Measurements from ENCODE around the gene IRAK4.
"Not testable (repeated sequence)": the region's sequence is repeated elsewhere in the genome, so short reads cannot be mapped to it uniquely, and the experiment has no call there.

IRAK4 gene

DNA sequence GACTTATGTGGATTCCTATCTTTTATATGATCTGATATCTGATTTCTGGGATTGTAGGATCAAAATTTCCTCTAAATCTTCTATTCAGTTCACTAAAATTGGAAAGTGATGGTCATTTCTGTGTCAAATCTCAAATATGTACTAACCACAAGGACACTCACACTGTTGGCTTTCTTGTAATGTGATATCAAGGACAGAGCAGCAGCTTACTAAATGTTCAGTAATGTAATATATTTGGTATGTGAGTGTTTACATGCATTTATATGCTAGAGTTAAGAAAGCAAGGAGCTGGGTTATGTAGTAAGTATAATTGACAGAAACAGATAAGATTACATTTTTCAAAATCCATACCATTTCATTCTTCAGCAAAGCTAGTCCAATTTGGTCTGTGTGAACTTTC is 16.6 kb upstream of the IRAK4 start:
- no peak overlapping the region for H3K4me3 ChIP-seq (ENCODE audit: extremely low read depth, insufficient read depth, low read length, poor library complexity, severe bottlenecking)
- peaks cover 8% of the 10 kb centered on the region for H3K36me3 ChIP-seq (ENCODE audit: control insufficient read depth, insufficient read depth, low read length)
- no peak overlapping the region for H3K27ac ChIP-seq (ENCODE audit: low read depth, low read length, severe bottlenecking)
- H3K4me1 ChIP-seq (ENCODE audit: control insufficient read depth, insufficient read depth, low read length, poor library complexity, severe bottlenecking), result no peaks in the 10 kb centered on the region
- no peaks in the 10 kb centered on the region for H3K9me3 ChIP-seq (ENCODE audit: control insufficient read depth, low read length)

- H3K4me1 ChIP-seq (ENCODE audit: control insufficient read depth, insufficient read depth, low read length, poor library complexity, severe bottlenecking), result no peaks in the 10 kb centered on the region
- peaks cover 8% of the 10 kb centered on the region for H3K36me3 ChIP-seq (ENCODE audit: control insufficient read depth, insufficient read depth, low read length)
These were observed 13.9 kb upstream of the IRAK4 start for GRCh38 chr12:43744826-43745225.

GRCh38 chr12:43749016-43749415 is 9.7 kb upstream of the IRAK4 start:
- H3K9me3 ChIP-seq (ENCODE audit: control insufficient read depth, low read length), result no peaks in the 10 kb centered on the region
- 89 to 93% methylated on average over 4 to 5 of the region's 5 CpGs for WGBS, 2 experiments (ENCODE audit: insufficient coverage in 2 of 2)
- no peak overlapping the region for H3K27ac ChIP-seq (ENCODE audit: low read depth, low read length, severe bottlenecking)
- H3K4me1 ChIP-seq (ENCODE audit: control insufficient read depth, insufficient read depth, low read length, poor library complexity, severe bottlenecking), result no peaks in the 10 kb centered on the region
- H3K4me3 ChIP-seq (ENCODE audit: extremely low read depth, insufficient read depth, low read length, poor library complexity, severe bottlenecking), result no peak overlapping the region
- H3K36me3 ChIP-seq (ENCODE audit: control insufficient read depth, insufficient read depth, low read length), result peaks cover 7% of the 10 kb centered on the region

More at GRCh38 chr12:43744826-43745225, 13.9 kb upstream of the IRAK4 start:
- H3K4me3 ChIP-seq (ENCODE audit: extremely low read depth, insufficient read depth, low read length, poor library complexity, severe bottlenecking), result no peak overlapping the region
- no peaks in the 10 kb centered on the region for H3K9me3 ChIP-seq (ENCODE audit: control insufficient read depth, low read length)
- no peak overlapping the region for H3K27ac ChIP-seq (ENCODE audit: low read depth, low read length, severe bottlenecking)

DNA sequence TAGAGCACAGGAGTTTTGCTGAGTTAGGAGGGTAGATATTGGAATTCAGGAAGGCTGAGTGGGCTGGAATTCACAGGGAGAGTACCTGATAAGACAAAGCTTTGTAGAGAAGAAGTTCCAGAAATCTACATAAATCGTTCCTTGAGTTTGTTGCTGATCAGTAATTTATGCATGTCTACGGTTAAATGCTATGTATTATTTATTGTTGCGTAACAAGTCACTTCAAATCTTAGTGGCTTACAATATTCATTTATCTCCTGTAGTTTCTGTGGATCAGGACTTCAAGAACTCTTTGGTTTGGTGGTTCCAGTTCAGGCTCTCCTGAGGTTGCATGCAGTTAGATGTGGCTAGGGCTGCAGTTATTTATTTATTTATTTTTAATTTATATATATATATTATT is 7.9 kb upstream of the IRAK4 start:
- H3K4me3 ChIP-seq (ENCODE audit: extremely low read depth, insufficient read depth, low read length, poor library complexity, severe bottlenecking), result no peak overlapping the region
- H3K4me1 ChIP-seq (ENCODE audit: control insufficient read depth, insufficient read depth, low read length, poor library complexity, severe bottlenecking), result no peaks in the 10 kb centered on the region
- H3K27ac ChIP-seq (ENCODE audit: low read depth, low read length, severe bottlenecking), result no peak overlapping the region
- WGBS, 2 experiments (ENCODE audit: insufficient coverage in 2 of 2), result no CpG with 5 or more reads among the region's 3 CpGs
- H3K9me3 ChIP-seq (ENCODE audit: control insufficient read depth, low read length), result no peaks in the 10 kb centered on the region
- peaks cover 7% of the 10 kb centered on the region for H3K36me3 ChIP-seq (ENCODE audit: control insufficient read depth, insufficient read depth, low read length)

DNA sequence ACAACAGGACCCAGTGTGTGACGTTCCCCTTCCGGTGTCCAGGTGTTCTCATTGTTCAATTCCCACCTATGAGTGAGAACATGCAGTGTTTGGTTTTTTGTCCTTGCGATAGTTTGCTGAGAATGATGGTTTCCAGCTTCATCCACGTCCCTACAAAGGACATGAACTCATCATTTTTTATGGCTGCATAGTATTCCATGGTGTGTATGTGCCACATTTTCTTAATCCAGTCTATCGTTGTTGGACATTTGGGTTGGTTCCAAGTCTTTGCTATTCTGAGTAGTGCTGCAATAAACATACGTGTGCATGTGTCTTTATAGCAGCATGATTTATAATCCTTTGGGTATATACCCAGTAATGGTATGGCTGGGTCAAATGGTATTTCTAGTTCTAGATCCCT is 7.4 kb upstream of the IRAK4 start:
- not testable (repeated sequence) for H3K36me3 ChIP-seq (ENCODE audit: control insufficient read depth, insufficient read depth, low read length); H3K9me3 ChIP-seq (ENCODE audit: control insufficient read depth, low read length); H3K4me1 ChIP-seq (ENCODE audit: control insufficient read depth, insufficient read depth, low read length, poor library complexity, severe bottlenecking); H3K4me3 ChIP-seq (ENCODE audit: extremely low read depth, insufficient read depth, low read length, poor library complexity, severe bottlenecking); H3K27ac ChIP-seq (ENCODE audit: low read depth, low read length, severe bottlenecking)
- no CpG with 5 or more reads among the region's 6 CpGs for WGBS, 2 experiments (ENCODE audit: insufficient coverage in 2 of 2)

DNA sequence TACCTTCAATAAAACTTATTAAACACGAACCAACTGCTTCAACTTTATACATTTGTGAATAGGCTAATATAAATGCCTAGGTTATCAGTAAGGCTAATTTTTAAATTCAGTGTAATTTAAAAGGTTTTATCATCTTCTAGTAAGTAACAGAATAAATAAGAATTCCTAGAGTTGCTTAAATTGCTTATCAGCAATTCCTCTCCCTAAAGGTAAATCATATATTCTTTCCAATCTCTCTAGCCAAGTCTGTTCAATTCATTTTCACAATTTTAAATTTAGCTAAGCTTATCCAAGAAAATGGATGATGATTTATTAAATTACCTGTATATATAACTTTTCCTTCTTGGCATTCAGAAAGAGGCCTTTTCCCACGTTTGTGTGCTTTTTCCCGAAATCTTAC is 4.7 kb upstream of the IRAK4 start:
- WGBS, 2 experiments (ENCODE audit: insufficient coverage in 2 of 2), result 93 to 100% methylated on average over 2 of the region's 3 CpGs
- H3K36me3 ChIP-seq (ENCODE audit: control insufficient read depth, insufficient read depth, low read length), result peaks cover 7% of the 10 kb centered on the region
- no peak overlapping the region for H3K4me3 ChIP-seq (ENCODE audit: extremely low read depth, insufficient read depth, low read length, poor library complexity, severe bottlenecking)
- no peaks in the 10 kb centered on the region for H3K4me1 ChIP-seq (ENCODE audit: control insufficient read depth, insufficient read depth, low read length, poor library complexity, severe bottlenecking)
- no peaks in the 10 kb centered on the region for H3K9me3 ChIP-seq (ENCODE audit: control insufficient read depth, low read length)
- H3K27ac ChIP-seq (ENCODE audit: low read depth, low read length, severe bottlenecking), result no peak overlapping the region

DNA sequence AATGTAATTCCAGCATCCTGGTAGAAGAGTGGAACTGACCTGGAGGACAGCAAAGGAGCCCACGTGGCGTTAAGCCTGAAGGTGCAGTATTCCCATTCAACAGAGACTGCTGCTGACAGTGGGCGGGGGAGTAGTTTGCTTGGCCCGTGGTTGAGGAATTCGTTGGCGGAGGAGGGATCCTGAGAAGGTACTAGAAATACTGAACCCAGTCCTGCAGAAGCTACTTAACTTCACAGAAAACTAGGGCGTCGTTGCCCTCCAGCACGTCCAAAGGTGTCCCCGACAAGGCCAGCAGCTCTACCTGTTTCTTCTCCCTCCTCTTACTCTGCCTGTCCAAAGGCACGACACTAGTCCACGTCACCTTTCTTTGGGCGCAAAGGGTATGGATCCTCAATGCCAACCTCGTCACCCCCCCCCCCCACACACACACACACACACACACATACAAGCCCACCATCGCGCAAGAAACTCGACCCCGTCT is 464 bp upstream of the IRAK4 start:
- 16 to 21% methylated on average over 11 of the region's 18 CpGs for WGBS, 2 experiments (ENCODE audit: insufficient coverage in 2 of 2)
- Histone ChIP-seq H3K27ac (ENCODE audit: low read depth, low read length, severe bottlenecking) (no peak overlapping the region), H3K4me3 (ENCODE audit: extremely low read depth, insufficient read depth, low read length, poor library complexity, severe bottlenecking) (peak overlapping the region; percentile 71), H3K36me3 (ENCODE audit: control insufficient read depth, insufficient read depth, low read length) (no peaks in the 10 kb centered on the region), H3K9me3 (ENCODE audit: control insufficient read depth, low read length) (no peaks in the 10 kb centered on the region), H3K4me1 (ENCODE audit: control insufficient read depth, insufficient read depth, low read length, poor library complexity, severe bottlenecking) (no peaks in the 10 kb centered on the region)

DNA sequence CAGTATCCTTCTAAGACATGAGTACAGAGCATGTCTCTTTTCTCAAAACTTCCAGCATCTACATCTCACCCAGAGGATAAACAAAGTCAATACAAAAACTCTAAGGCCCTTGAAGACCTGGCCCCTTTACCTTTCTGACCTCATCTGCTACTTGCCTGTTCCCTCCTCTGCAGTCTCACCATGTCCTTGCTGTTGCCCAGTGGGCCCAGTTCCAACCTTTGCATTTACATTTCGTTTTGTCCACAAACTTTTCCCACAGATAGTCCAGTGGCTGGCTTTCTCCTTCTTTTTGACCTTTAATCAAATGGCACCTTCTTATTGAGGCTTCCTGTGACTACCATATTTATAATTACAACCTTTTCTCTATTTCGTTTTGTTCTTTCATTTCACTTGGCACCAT is 1.6 kb downstream of the IRAK4 start:
- Histone ChIP-seq H3K4me3 (ENCODE audit: extremely low read depth, insufficient read depth, low read length, poor library complexity, severe bottlenecking) (no peak overlapping the region), H3K27ac (ENCODE audit: low read depth, low read length, severe bottlenecking) (no peak overlapping the region), H3K9me3 (ENCODE audit: control insufficient read depth, low read length) (no peaks in the 10 kb centered on the region), H3K36me3 (ENCODE audit: control insufficient read depth, insufficient read depth, low read length) (no peaks in the 10 kb centered on the region), H3K4me1 (ENCODE audit: control insufficient read depth, insufficient read depth, low read length, poor library complexity, severe bottlenecking) (no peaks in the 10 kb centered on the region)
- WGBS, 2 experiments (ENCODE audit: insufficient coverage in 2 of 2), result 90 to 100% methylated on average over 1 to 2 of the region's 2 CpGs

DNA sequence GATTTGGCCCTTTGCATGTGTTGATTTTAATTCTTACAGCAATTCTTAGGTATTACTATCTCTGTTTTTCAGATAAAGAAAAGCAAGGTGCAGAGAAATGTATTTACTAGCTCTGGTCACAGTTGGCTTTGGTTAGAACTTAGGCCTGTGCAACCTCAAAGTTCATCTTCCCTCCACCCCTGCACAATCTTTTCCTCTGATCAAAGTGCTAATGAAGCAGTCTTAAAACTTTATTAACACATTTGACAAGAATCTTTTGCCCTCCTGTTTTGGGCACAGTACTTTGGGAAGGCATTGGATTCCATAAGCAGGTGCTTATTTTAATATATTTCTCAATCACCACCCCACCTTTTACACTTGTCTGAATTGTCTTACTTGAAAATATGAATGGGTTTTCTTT is 2.7 kb downstream of the IRAK4 start:
- H3K36me3 ChIP-seq (ENCODE audit: control insufficient read depth, insufficient read depth, low read length), result no peaks in the 10 kb centered on the region
- no peak overlapping the region for H3K4me3 ChIP-seq (ENCODE audit: extremely low read depth, insufficient read depth, low read length, poor library complexity, severe bottlenecking)
- H3K9me3 ChIP-seq (ENCODE audit: control insufficient read depth, low read length), result no peaks in the 10 kb centered on the region
- no peak overlapping the region for H3K27ac ChIP-seq (ENCODE audit: low read depth, low read length, severe bottlenecking)
- peaks cover 2% of the 10 kb centered on the region for H3K4me1 ChIP-seq (ENCODE audit: control insufficient read depth, insufficient read depth, low read length, poor library complexity, severe bottlenecking)

- no peaks in the 10 kb centered on the region for H3K36me3 ChIP-seq (ENCODE audit: control insufficient read depth, insufficient read depth, low read length)
- H3K9me3 ChIP-seq (ENCODE audit: control insufficient read depth, low read length), result no peaks in the 10 kb centered on the region
- H3K4me1 ChIP-seq (ENCODE audit: control insufficient read depth, insufficient read depth, low read length, poor library complexity, severe bottlenecking), result peaks cover 4% of the 10 kb centered on the region
- no peak overlapping the region for H3K4me3 ChIP-seq (ENCODE audit: extremely low read depth, insufficient read depth, low read length, poor library complexity, severe bottlenecking)
- H3K27ac ChIP-seq (ENCODE audit: low read depth, low read length, severe bottlenecking), result no peak overlapping the region
These were observed 3.8 kb downstream of the IRAK4 start for GRCh38 chr12:43762596-43762995.

- Histone ChIP-seq H3K9me3 (ENCODE audit: control insufficient read depth, low read length) (no peaks in the 10 kb centered on the region), H3K4me1 (ENCODE audit: control insufficient read depth, insufficient read depth, low read length, poor library complexity, severe bottlenecking) (peaks cover 4% of the 10 kb centered on the region), H3K4me3 (ENCODE audit: extremely low read depth, insufficient read depth, low read length, poor library complexity, severe bottlenecking) (no peak overlapping the region), H3K27ac (ENCODE audit: low read depth, low read length, severe bottlenecking) (no peak overlapping the region), H3K36me3 (ENCODE audit: control insufficient read depth, insufficient read depth, low read length) (no peaks in the 10 kb centered on the region)
These were observed 5.0 kb downstream of the IRAK4 start for GRCh38 chr12:43763769-43764168.

- H3K4me3 ChIP-seq (ENCODE audit: extremely low read depth, insufficient read depth, low read length, poor library complexity, severe bottlenecking), result no peak overlapping the region
- H3K4me1 ChIP-seq (ENCODE audit: control insufficient read depth, insufficient read depth, low read length, poor library complexity, severe bottlenecking), result peaks cover 4% of the 10 kb centered on the region
- H3K9me3 ChIP-seq (ENCODE audit: control insufficient read depth, low read length), result no peaks in the 10 kb centered on the region
- no peak overlapping the region for H3K27ac ChIP-seq (ENCODE audit: low read depth, low read length, severe bottlenecking)
- H3K36me3 ChIP-seq (ENCODE audit: control insufficient read depth, insufficient read depth, low read length), result no peaks in the 10 kb centered on the region
These were observed 5.8 kb downstream of the IRAK4 start for GRCh38 chr12:43764528-43764927.

All from mesodermal cell (in vitro differentiated cells).